H1 (cell line): ENCODE data around the gene CFB. TPM values are rescaled to one million over a fixed set of nuclear protein-coding genes. Genes with fewer than 3 reads are reported as not detected.

Experiments used
- HDAC2 ChIP-seq, 2 experiments: fragments of 300-600 bp in 1 of 2; sonication (generic) in 1 of 2; IDR thresholded peaks; 2 replicates each; pipeline ENCODE4 v1.6.1; 2011 to 2012; ENCODE audit warnings: low read depth in 2 of 2, low read length in 2 of 2, mild to moderate bottlenecking in 2 of 2, moderate library complexity in 2 of 2, borderline replicate concordance in 1 of 2, inconsistent platforms in 1 of 2
- SAP30 ChIP-seq: fragments of 300-600 bp; sonication (generic); IDR thresholded peaks from 2 replicates; pipeline ENCODE4 v1.7.1; 2012; ENCODE audit warnings: low read length, moderate library complexity, mild to moderate bottlenecking, inconsistent platforms; ENCODE audit not compliant: insufficient read depth, insufficient replicate concordance
- SIRT6 ChIP-seq: IDR thresholded peaks from one replicate; pipeline ENCODE4 v1.7.1; 2012; ENCODE audit warnings: low read length, inconsistent platforms
- SRF ChIP-seq: IDR thresholded peaks from 2 replicates; pipeline ENCODE4 v1.6.1; 2011; ENCODE audit warnings: mild to moderate bottlenecking, low read depth, low read length, moderate library complexity
- YY1 ChIP-seq: IDR thresholded peaks from 2 replicates; pipeline ENCODE4 v1.6.1; 2011; ENCODE audit warnings: low read depth, mild to moderate bottlenecking, low read length
- polyA plus RNA-seq, 7 experiments: library from polyadenylated mRNA; depleted of rRNA in 3 of 7; stranded (reverse) in 5 of 7; unstranded in 2 of 7; fragments of >200 nt in 5 of 7; fragments of 200-250 nt in 2 of 7; gene quantifications; 1 replicate in 5 of 7; 2 replicates in 1 of 7; 4 replicates in 1 of 7; pipeline versions ENCODE4 v1.2.1 to v1.2.3, GENCODE V29; 2011 to 2013; ENCODE audit warnings: missing spikeins in 2 of 7, mixed read lengths in 2 of 7
- total RNA-seq: library from RNA; stranded (reverse); fragmentation: NEBNext Ultra II Directional; extraction: Animal tissue kit (Norgen Biotek cat#: 25700); gene quantifications from 2 replicates; pipeline ENCODE4 v1.2.1, GENCODE V29; 2021

Gene CFB
- total and polyA plus RNA-seq, 2 of the 8 experiments (the other 6 are each of a cell fraction or from before 2014, with no cell fraction given) = 0.09 TPM; not detected in 1

- TF ChIP-seq SAP30 (peak; percentile 60), SRF (peak; percentile 54), SIRT6 (no peak), YY1 (peak; percentile 15; the same call in 1 of the 2 replicates), HDAC2 (IDR thresholded peaks at IDR 0.05; ENCODE audit: borderline replicate concordance in 1 of 2, low read depth in 2 of 2, low read length in 2 of 2) (peak; percentile 60 to 85; a peak in 2 of 4 replicates)
Observed at GRCh38 chr6:31971993-31972708, 26.3 kb downstream of the CFB start, which contains the start of gene DXO (continued).
